Measurements from ENCODE around the gene EFEMP2. TPM values are rescaled to one million over a fixed set of nuclear protein-coding genes. Genes with fewer than 3 reads are reported as not detected.

Gene EFEMP2
- total and polyA plus RNA-seq, 2 donors from 2014 or later: 60.0 to 64.2 TPM

- no peaks in the 10 kb centered on the region for H3K27me3 ChIP-seq (ENCODE audit: control insufficient read depth, insufficient read depth, low read length)
- DNase-seq (no peak), FAIRE-seq (no peak)
- no peak for TF ChIP-seq CTCF (IDR thresholded peaks at IDR 0.05; ENCODE audit: borderline replicate concordance, extremely low read depth, insufficient read depth)
- intact Hi-C loops (cut with DNase I): no loop called here
- no peaks in the 10 kb centered on the region for H3K36me3 ChIP-seq (ENCODE audit: control insufficient read depth in 2 of 3, insufficient read depth in 3 of 3, low read length in 3 of 3)
- H3K9me3 ChIP-seq (ENCODE audit: control insufficient read depth in 2 of 3, insufficient read depth in 1 of 3, low read length in 3 of 3): no peaks in the 10 kb centered on the region
- H3K4me3 ChIP-seq (ENCODE audit: low read length in 3 of 3): no peak overlapping the region
- H3K4me1 ChIP-seq (ENCODE audit: control insufficient read depth in 2 of 3, insufficient read depth in 2 of 3, low read depth in 1 of 3, low read length in 3 of 3): peaks cover 0 to 8% (median 8%) of the 10 kb centered on the region in 3 donors
- no peak overlapping the region for H3K27ac ChIP-seq (ENCODE audit: low read depth in 2 of 2, low read length in 2 of 2)
- no peak overlapping the region for H3K9ac ChIP-seq (ENCODE audit: low read length in 3 of 3)
Observed at GRCh38 chr11:65822776-65823528, 49.6 kb downstream of the EFEMP2 start.

GRCh38 chr11:65821107-65821506 lies 51.5 kb downstream of the EFEMP2 start:
- Histone ChIP-seq H3K4me1 (ENCODE audit: control insufficient read depth in 2 of 3, insufficient read depth in 2 of 3, low read depth in 1 of 3, low read length in 3 of 3) (peaks cover 0 to 14% (median 13%) of the 10 kb centered on the region in 3 donors), H3K27me3 (ENCODE audit: control insufficient read depth, insufficient read depth, low read length) (no peaks in the 10 kb centered on the region), H3K27ac (ENCODE audit: low read depth in 2 of 2, low read length in 2 of 2) (peak overlapping the region; percentile 60 to 81), H3K36me3 (ENCODE audit: control insufficient read depth in 2 of 3, insufficient read depth in 3 of 3, low read length in 3 of 3) (no peaks in the 10 kb centered on the region), H3K9ac (ENCODE audit: low read length in 3 of 3) (no peak overlapping the region), H3K9me3 (ENCODE audit: control insufficient read depth in 2 of 3, insufficient read depth in 1 of 3, low read length in 3 of 3) (no peaks in the 10 kb centered on the region), H3K4me3 (ENCODE audit: low read length in 3 of 3) (peak overlapping the region in 1 of 3 donors; percentile 27)
- DNase-seq (peak in 3 of 5 donors; percentile 42 to 64 (median 44)), FAIRE-seq (no peak)
- intact Hi-C loops (cut with DNase I): no loop called here
- no peak for TF ChIP-seq CTCF (IDR thresholded peaks at IDR 0.05; ENCODE audit: borderline replicate concordance, extremely low read depth, insufficient read depth)

GRCh38 chr11:65817835-65818680 lies 54.5 kb downstream of the EFEMP2 start:
- intact Hi-C loops (cut with DNase I): loop anchor here (10.0 kb wide), 1 partner anchor 103 kb away; the partner anchor contains the start of gene KAT5
- Histone ChIP-seq H3K27ac (ENCODE audit: low read depth in 2 of 2, low read length in 2 of 2) (peak overlapping the region; percentile 83 to 93), H3K27me3 (ENCODE audit: control insufficient read depth, insufficient read depth, low read length) (no peaks in the 10 kb centered on the region), H3K4me3 (ENCODE audit: low read length in 3 of 3) (peak overlapping the region; percentile 75 to 76 (median 76)), H3K36me3 (ENCODE audit: control insufficient read depth in 2 of 3, insufficient read depth in 3 of 3, low read length in 3 of 3) (peaks cover 0 to 3% (median 0%) of the 10 kb centered on the region in 3 donors), H3K9me3 (ENCODE audit: control insufficient read depth in 2 of 3, insufficient read depth in 1 of 3, low read length in 3 of 3) (no peaks in the 10 kb centered on the region), H3K9ac (ENCODE audit: low read length in 3 of 3) (peak overlapping the region; percentile 47 to 75 (median 69)), H3K4me1 (ENCODE audit: control insufficient read depth in 2 of 3, insufficient read depth in 2 of 3, low read depth in 1 of 3, low read length in 3 of 3) (peaks cover 0 to 14% (median 13%) of the 10 kb centered on the region in 3 donors)
- FAIRE-seq (no peak), DNase-seq (peak; percentile 92 to 97 (median 95))
- TF ChIP-seq CTCF (IDR thresholded peaks at IDR 0.05; ENCODE audit: borderline replicate concordance, extremely low read depth, insufficient read depth): peak; percentile 100
